ENCODE measurements around the gene JAKMIP1.

- no peak for TF ChIP-seq EZH2 (IDR thresholded peaks at IDR 0.05; ENCODE audit: insufficient read depth, poor library complexity, severe bottlenecking)
- TF ChIP-seq EZH2phosphoT487 (IDR thresholded peaks at IDR 0.05; ENCODE audit: insufficient read depth, low read depth), result no peak
Observed at GRCh38 chr4:6198278-6198677, 2.1 kb downstream of the JAKMIP1 start.

Measured in GM23248 (cell line).